GM18505 (cell line): ENCODE measurements around the gene CYBRD1.

Experiments used
- ATAC-seq: cut with Tn5 transposase; IDR thresholded peaks from one replicate; pipeline ENCODE4 v1.9.1; 2021; ENCODE audit not compliant: unreplicated experiment
- POLR2A ChIP-seq: IDR thresholded peaks from 4 replicates; pipeline ENCODE4 v1.6.1; 2011; ENCODE audit warnings: borderline replicate concordance; ENCODE audit not compliant: insufficient read depth, insufficient read length; ENCODE audit errors: extremely low read depth

CYBRD1 gene

GRCh38 chr2:171505374-171505773 lies 16.9 kb upstream of the CYBRD1 start:
- no peak for TF ChIP-seq POLR2A
- no peak for ATAC-seq

- TF ChIP-seq POLR2A, result no peak
- peak; percentile 51 for ATAC-seq
Measured at GRCh38 chr2:171509945-171510731, 12.1 kb upstream of the CYBRD1 start.

DNA sequence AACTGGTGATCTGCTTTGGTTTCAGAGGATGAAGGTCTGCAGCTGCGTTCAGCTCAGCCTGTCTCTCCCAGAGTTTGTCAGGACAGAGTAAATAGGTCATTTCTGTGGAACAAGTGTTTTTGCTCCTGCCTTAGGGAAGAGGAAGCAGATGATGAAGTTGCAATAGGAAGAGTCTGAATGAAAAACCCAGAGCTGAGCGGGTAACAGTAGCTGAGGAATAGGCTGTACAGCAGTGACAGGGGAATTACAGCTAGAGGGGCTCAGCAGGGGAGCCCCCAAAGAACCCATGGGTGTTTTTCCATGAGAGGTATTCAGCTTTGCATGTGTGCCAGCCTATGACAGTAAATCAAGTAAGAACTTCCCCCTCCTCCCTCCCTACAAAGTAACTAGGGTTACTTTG lies 10.3 kb upstream of the CYBRD1 start:
- no peak for TF ChIP-seq POLR2A
- no peak for ATAC-seq

GRCh38 chr2:171512683-171513195 lies 9.5 kb upstream of the CYBRD1 start:
- TF ChIP-seq POLR2A, result no peak
- no peak for ATAC-seq

GRCh38 chr2:171513719-171514160 lies 8.5 kb upstream of the CYBRD1 start:
- peak; percentile 61 for ATAC-seq
- TF ChIP-seq POLR2A, result no peak

GRCh38 chr2:171514908-171515582 lies 7.2 kb upstream of the CYBRD1 start:
- no peak for TF ChIP-seq POLR2A
- no peak for ATAC-seq

DNA sequence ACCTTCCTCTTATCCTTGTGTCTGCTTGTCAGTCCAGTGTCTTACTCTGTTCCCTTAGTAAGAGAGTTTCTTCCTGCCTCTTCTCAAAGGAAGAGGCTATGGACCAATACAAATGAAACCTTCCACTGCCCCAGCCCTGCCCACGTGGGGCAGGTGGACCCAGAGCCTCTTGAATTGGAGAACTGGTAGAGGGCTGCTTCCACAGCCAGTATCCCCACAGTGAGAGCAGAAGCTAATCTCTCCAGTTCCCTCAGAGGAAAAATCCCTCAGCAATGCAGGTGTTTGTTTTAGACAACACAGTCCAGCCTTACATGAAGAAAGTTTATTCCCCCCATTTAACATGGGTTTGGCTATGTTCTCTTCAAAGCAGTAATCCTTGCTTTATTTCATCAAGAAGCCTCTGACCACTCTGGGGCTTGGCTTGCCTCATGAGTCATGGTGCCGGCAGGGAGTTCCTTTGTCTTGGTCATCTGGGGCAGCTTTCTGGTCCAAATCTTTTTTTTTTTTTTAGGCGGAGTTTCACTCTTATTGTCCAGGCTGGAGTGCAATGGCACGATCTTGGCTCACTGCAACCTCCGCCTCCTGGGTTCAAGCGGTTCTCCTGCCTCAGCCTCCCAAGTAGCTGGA lies 6.5 kb upstream of the CYBRD1 start:
- no peak for ATAC-seq
- TF ChIP-seq POLR2A, result no peak

DNA sequence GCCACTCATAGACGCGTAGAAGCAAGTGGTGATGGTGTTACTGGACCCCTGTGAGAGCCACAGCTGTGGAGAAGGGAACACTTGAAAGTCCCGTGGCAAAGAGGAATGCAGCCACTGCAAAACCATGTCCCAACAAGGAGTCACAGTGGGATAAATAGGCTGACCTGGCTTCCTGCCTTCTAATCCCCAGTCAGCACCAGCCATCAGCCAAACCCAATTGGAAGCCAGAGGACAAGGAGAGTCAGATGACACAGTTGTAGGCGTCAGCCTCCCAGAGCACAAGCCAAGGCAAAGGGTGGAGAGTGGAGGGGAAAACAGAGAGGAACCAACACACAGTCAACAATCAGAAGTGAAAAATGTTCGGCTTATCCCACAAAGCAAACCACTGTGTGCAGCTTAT lies 5.5 kb upstream of the CYBRD1 start:
- ATAC-seq, result no peak
- TF ChIP-seq POLR2A, result no peak

DNA sequence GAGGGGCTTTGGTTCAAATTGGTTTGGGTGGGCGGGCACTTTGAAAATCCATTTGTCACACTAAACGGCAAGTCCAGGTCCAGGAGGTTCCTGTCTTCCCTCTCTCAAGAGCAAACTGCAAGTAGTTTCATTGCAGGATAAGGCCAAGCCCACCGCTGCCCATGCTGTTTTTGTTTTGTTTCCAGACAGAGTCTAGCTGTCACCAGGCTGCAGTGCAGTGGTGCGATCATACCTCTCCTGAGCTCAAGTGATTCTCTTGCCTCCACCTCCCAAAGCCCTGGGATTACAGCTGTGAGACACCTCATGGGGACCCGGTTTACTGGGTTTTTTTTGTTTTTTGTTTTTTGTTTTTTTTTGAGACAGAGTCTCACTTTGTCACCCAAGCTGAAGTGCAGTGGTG lies 1.8 kb upstream of the CYBRD1 start:
- no peak for TF ChIP-seq POLR2A

GRCh38 chr2:171521361-171522051 lies 768 bp upstream of the CYBRD1 start:
- TF ChIP-seq POLR2A, result no peak
- ATAC-seq, result no peak

More for the DNA sequence above, 1.8 kb upstream of the CYBRD1 start:
- no peak for ATAC-seq

GRCh38 chr2:171522788-171523087 lies 464 bp downstream of the CYBRD1 start:
- ATAC-seq, result no peak
- no peak for TF ChIP-seq POLR2A

- ATAC-seq, result peak; percentile 41
- TF ChIP-seq POLR2A, result peak; percentile 40
Measured at GRCh38 chr2:171523088-171524017, 1.1 kb downstream of the CYBRD1 start.
